NCI-H1105 treated with DMSO at 0.1 percent for 48 hours (cell line): Measurements from ENCODE around the gene PDZK1.
"Not testable (repeated sequence)": the region's sequence is repeated elsewhere in the genome, so short reads cannot be mapped to it uniquely, and the experiment has no call there.

Source experiments
- DNase-seq: peaks from one replicate; lab custom pipeline; 2025; lab: John Stamatoyannopoulos, UW

Gene PDZK1

GRCh38 chr1:145707183-145707867 is at the start of gene PDZK1:
TSS of gene PDZK1 (minus strand) at chr1:145707368. CDS start at chr1:145688021, 19,347 bp downstream.
- no peak for DNase-seq

DNA sequence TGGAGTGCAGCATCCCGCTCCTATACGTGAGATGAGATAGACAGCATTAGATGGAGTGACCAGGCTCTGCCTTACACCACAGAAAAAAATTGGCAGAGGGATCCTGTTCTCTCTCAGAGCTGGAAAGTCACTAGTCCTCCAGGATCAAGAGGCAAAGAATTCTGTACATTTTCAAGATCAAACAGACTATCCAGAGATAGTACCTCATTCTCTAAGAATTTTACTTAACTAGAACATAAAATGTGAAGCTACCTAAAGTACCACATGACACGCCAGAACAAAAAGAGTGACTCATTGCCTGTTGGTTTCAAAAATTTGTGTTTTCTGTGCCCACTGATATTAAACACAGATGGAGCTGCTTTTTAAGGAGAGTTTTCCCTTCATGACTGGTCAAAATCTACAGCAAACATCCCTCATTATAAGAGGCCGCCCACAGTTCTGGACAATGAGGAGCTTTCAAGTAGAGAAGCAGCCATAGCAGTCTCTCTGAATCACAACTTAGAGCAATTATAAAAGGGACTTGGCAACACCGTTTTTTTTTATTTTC is 44.4 kb upstream of the PDZK1 start:
- DNase-seq, result no peak

- DNase-seq, result no peak
Observed at GRCh38 chr1:145750426-145750825, 43.3 kb upstream of the PDZK1 start.

GRCh38 chr1:145747398-145748247 is 40.5 kb upstream of the PDZK1 start:
- DNase-seq, result no peak

DNA sequence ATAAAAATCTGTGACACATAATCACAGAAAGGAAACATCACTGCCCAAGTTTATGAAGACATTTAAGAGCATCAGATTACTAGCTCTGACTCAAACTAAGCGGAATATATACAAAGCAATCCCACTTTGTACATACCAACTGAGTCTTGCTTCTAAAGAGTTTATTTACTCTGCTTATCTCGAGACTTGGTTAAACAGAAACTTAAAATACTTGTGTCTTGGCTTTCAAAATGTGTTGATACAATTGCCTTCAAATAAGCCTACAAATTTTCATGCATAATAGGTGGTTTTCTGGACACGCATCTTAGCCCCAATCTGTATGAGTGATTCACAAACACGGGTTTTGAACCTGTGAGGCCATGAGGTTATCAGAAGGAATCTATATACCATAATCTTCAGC is 33.1 kb upstream of the PDZK1 start:
- DNase-seq, result no peak

GRCh38 chr1:145736191-145736590 is 29.0 kb upstream of the PDZK1 start:
- DNase-seq, result no peak

DNA sequence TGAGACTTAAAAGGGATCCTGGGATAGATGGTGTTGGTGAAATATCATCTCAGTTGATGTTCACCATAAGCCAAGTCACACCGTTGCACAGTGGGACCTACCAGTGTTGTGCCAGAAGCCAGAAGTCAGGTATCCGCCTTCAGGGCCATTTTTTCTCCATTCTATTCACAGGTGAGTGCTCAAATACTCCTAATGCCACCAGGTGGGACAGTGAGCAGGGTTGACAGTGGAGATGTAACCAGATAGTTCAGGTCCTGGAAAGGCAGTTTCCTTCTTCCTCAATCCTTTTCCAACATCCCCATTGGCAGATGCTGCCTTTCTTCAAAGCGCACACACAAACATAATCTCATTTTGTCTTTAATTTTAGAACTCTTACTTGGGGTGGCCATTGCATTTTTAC is 23.7 kb upstream of the PDZK1 start:
- no peak for DNase-seq

DNA sequence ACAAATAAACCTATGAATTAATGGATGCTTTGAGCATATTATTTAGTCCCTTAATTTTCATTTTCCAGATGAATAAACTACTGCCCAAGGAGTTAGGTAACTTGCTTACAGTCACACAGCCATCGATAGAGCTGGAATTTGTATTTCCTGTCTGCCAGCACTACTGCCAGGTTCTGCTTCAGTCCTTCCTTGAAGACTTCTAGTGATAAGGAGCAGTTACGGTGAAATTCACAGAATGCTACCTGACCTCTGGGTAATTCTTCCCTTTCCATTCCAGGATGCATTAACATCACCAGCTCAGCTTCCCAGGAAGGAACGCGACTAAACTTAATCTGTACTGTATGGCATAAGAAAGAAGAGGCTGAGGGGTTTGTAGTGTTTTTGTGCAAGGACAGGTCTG is 23.3 kb upstream of the PDZK1 start:
- no peak for DNase-seq

DNA sequence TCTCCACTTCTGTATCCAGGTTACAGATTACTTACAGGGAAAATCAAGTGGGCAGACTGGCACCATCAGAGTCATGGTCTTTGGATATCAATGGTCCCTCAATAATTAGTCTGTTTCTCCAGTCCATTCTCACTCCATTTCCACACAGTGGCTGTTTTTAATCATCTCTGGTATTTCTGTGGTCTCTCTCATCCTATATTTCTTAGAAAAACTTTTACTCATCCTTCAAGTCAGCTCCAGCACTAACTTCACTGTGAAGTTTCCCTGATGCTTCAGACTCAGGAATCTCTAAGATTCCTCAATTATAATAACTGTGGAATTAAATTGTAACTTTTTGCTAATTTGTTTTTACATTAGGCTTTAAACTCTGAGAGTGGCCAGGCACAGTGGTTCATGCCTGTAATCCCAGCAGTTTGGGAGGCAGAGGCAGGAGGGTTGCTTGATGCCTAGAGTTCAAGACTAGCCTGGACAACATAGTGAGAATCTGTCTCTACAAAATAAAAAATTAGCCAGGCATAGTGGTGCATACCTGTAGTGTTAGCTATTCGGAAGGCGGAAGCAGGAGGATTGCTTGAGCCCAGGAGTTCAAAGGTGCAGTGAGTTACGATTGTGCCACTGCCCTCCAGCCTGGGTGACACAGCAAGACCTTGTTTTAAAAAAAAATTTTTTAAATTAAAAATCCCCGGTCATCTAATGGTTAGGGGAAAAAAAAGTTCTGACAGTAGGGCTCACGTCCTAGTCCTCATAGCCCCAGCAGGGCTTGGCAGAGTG is 22.7 kb upstream of the PDZK1 start:
- DNase-seq, result no peak

DNA sequence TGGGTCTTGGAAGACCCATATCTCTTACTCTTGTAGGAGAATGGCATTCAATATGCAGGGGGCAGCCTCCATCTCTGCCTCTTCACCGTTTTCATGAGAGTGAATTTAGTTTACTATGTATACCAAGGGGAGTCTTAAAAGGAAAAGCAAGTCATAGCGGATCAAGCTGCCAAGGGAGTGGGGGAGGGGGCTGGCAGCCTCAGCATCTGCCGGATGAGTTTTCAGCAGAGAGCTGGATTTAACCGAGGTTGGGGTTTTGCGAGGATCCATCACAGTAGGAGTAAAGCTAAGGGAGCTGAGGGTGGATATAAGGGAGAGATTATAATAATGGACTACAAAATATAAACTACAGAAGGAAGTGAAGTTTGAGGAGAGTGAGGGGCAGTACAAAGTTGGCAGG is 22.0 kb upstream of the PDZK1 start:
- no peak for DNase-seq

GRCh38 chr1:145726193-145726592 is 19.0 kb upstream of the PDZK1 start:
- not testable (repeated sequence) for DNase-seq

- peak; percentile 43 for DNase-seq
Observed at GRCh38 chr1:145720878-145721671, 13.9 kb upstream of the PDZK1 start.

- no peak for DNase-seq
Observed at GRCh38 chr1:145720556-145720877, 13.3 kb upstream of the PDZK1 start.

- DNase-seq, result no peak
Observed at GRCh38 chr1:145719230-145720079, 12.3 kb upstream of the PDZK1 start, which contains the start of gene CD160. TSS of gene CD160 (plus strand) at chr1:145719499. CDS start at chr1:145728328, 8,829 bp downstream.

GRCh38 chr1:145718465-145718864 is 11.3 kb upstream of the PDZK1 start:
- DNase-seq, result not testable (repeated sequence)

GRCh38 chr1:145717833-145718232 is 10.7 kb upstream of the PDZK1 start:
- DNase-seq, result no peak

DNA sequence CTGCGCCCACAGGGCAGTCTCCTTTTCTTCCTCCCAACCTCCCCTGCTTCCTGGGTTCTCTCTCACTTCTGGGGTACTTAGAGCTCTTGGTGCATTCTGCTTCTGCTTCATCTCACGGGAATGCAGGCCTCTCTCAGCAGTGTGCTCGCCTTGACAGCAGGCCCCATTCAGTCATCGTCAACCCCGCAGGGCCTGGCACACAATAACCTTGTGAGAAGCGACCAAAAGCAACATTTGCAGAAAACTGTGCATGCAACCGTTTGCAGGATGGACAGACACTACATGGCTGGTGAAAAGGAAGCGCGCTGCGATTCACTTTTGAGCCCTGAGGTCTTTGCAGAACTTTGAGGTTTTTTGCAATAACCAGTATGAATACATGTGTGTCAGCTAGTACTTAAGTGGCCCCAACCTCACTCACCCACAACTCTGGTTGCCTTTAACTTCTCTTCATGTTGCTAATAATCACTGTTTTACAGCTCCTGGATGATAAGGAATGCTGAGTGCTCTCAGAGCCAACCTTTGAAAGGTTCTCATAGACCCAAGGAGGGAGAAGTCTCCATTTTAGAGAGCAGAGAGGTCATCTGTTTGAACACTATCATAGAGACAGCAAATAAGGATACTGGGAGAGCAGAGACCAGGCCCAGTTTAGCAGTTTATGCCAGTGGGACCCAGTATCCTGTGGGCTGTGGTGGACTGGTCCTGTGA is 9.6 kb upstream of the PDZK1 start:
- no peak for DNase-seq

GRCh38 chr1:145714524-145715111 is 7.5 kb upstream of the PDZK1 start:
- DNase-seq, result no peak

DNA sequence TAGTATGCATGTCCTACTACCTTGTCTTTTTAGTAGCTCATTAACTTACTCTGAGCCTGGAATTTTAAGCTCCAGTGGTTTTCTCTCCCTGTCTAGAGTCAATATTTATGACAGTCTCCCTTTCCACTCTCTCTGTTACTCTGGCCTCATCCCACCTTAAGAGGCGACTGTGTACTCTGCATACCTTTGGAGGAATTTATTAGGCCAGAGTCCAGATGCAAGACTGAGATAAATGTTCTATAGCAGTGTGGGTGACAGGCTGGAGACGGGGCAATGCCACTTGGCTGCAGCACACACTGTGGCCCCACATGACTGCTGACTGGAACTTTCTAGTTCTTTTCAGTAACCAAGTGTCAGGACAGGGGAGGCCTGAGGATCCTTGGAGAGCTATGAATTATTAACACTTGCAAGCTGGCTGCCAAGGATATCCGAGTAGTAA is 4.1 kb upstream of the PDZK1 start:
- no peak for DNase-seq
